NT2/D1 (cell line): ENCODE data around the gene PRPF40B.

Experiments
- YY1 ChIP-seq: IDR thresholded peaks from 2 replicates; pipeline ENCODE4 v1.6.1; 2011; ENCODE audit not compliant: insufficient read length, insufficient read depth
- ZNF274 ChIP-seq: IDR thresholded peaks from 2 replicates; pipeline ENCODE4 v1.6.1; 2011; ENCODE audit warnings: mild to moderate bottlenecking, low read depth, low read length

GRCh38 chr12:49578471-49579112 is 44.8 kb upstream of the PRPF40B start:
- TF ChIP-seq YY1 (no peak), ZNF274 (no peak)
